ENCODE data around the gene ASAP3. TPM values are rescaled to one million over a fixed set of nuclear protein-coding genes. Genes with fewer than 3 reads are reported as not detected.
A peak's percentile ranks its signal among the peaks of the same experiment; 100 is the strongest.

The ASAP3 gene
- total RNA-seq, 2 experiments from 2014 or later: 0.81 to 1.2 TPM

- ATAC-seq (ENCODE audit: poor library complexity) (peak; percentile 76), DNase-seq (peak in 13 of 14 experiments; percentile 14 to 80 (median 55))
- TF ChIP-seq, protein P1, sequence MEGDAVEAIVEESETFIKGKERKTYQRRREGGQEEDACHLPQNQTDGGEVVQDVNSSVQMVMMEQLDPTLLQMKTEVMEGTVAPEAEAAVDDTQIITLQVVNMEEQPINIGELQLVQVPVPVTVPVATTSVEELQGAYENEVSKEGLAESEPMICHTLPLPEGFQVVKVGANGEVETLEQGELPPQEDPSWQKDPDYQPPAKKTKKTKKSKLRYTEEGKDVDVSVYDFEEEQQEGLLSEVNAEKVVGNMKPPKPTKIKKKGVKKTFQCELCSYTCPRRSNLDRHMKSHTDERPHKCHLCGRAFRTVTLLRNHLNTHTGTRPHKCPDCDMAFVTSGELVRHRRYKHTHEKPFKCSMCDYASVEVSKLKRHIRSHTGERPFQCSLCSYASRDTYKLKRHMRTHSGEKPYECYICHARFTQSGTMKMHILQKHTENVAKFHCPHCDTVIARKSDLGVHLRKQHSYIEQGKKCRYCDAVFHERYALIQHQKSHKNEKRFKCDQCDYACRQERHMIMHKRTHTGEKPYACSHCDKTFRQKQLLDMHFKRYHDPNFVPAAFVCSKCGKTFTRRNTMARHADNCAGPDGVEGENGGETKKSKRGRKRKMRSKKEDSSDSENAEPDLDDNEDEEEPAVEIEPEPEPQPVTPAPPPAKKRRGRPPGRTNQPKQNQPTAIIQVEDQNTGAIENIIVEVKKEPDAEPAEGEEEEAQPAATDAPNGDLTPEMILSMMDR (IDR thresholded peaks at IDR 0.05): no peak
- peaks cover 37% of the 10 kb centered on the region for H3K4me1 ChIP-seq (ENCODE audit: insufficient read depth, low read length)
- H3K4me3 ChIP-seq (ENCODE audit: low read length): peak overlapping the region; percentile 19
- peaks cover 2% of the 10 kb centered on the region for H3K36me3 Mint-ChIP-seq (ENCODE audit: low read depth)
- peaks cover 0 to 4% of the 10 kb centered on the region in 2 experiments for H3K9me3 ChIP-seq (ENCODE audit: control insufficient read depth in 1 of 2, insufficient read depth in 1 of 2, low read length in 2 of 2)
- H3K9me3 Mint-ChIP-seq: no peaks in the 10 kb centered on the region
- peak overlapping the region; percentile 78 for H3K27ac Mint-ChIP-seq
- H3K4me1 Mint-ChIP-seq (ENCODE audit: low read depth): peaks cover 30% of the 10 kb centered on the region
- H3K27ac ChIP-seq (ENCODE audit: low read depth in 1 of 2, low read length in 2 of 2): peak overlapping the region; percentile 10 to 16
- intact Hi-C loops (cut with DNase I, micrococcal nuclease): loop anchor here (5.0 to 10.0 kb wide), 2 partner anchors 62 to 110 kb away; partner anchors contain the start of genes ASAP3 (in 1 of the 2) and E2F2 (in 1 of the 2)
- H3K27me3 Mint-ChIP-seq: no peaks in the 10 kb centered on the region
- H3K27me3 ChIP-seq (ENCODE audit: control insufficient read depth in 1 of 2, insufficient read depth in 2 of 2, low read length in 2 of 2): peaks cover 0 to 7% of the 10 kb centered on the region in 2 experiments
- ChIA-PET POLR2A (interaction anchor here (0.6 to 5.4 kb wide), 15 partner anchors 11 to 215 kb away, joined by 3 to 33 read pairs (median 5); partner anchors contain the start of genes ASAP3 and HNRNPR), CTCF (interaction anchor here (1.0 to 1.5 kb wide), 2 partner anchors 21 to 75 kb away, joined by 3 to 5 read pairs; no protein-coding TSS in a partner anchor)
- H3K4me3 Mint-ChIP-seq: peak overlapping the region; percentile 86
- peaks cover 1% of the 10 kb centered on the region for H3K36me3 ChIP-seq (ENCODE audit: insufficient read depth, low read length)
Measured at GRCh38 chr1:23422241-23422877, 61.6 kb downstream of the ASAP3 start.

GRCh38 chr1:23421753-23422240 lies 62.2 kb downstream of the ASAP3 start:
- H3K36me3 ChIP-seq (ENCODE audit: insufficient read depth, low read length): peaks cover 7% of the 10 kb centered on the region
- H3K27me3 Mint-ChIP-seq: no peaks in the 10 kb centered on the region
- H3K9me3 ChIP-seq (ENCODE audit: control insufficient read depth in 1 of 2, insufficient read depth in 1 of 2, low read length in 2 of 2): peaks cover 0 to 4% of the 10 kb centered on the region in 2 experiments
- H3K4me1 ChIP-seq (ENCODE audit: insufficient read depth, low read length): peaks cover 37% of the 10 kb centered on the region
- ChIA-PET POLR2A (interaction anchor here (0.9 to 5.4 kb wide), 13 partner anchors 12 to 215 kb away, joined by 3 to 33 read pairs (median 5); partner anchors contain the start of genes ASAP3 and HNRNPR), CTCF (interaction anchor here (1.0 to 1.5 kb wide), 2 partner anchors 21 to 75 kb away, joined by 3 to 5 read pairs; no protein-coding TSS in a partner anchor)
- H3K36me3 Mint-ChIP-seq (ENCODE audit: low read depth): peaks cover 8% of the 10 kb centered on the region
- ATAC-seq (ENCODE audit: poor library complexity) (peak; percentile 8), DNase-seq (no peak)
- peak overlapping the region; percentile 86 for H3K4me3 Mint-ChIP-seq
- peaks cover 30% of the 10 kb centered on the region for H3K4me1 Mint-ChIP-seq (ENCODE audit: low read depth)
- no peak overlapping the region for H3K4me3 ChIP-seq (ENCODE audit: low read length)
- peak overlapping the region in 1 of 2 donors; percentile 10 for H3K27ac ChIP-seq (ENCODE audit: low read depth in 1 of 2, low read length in 2 of 2)
- intact Hi-C loops (cut with DNase I, micrococcal nuclease): loop anchor here (5.0 to 10.0 kb wide), 2 partner anchors 63 to 111 kb away; partner anchors contain the start of genes ASAP3 (in 1 of the 2) and E2F2 (in 1 of the 2)
- H3K27ac Mint-ChIP-seq: peak overlapping the region; percentile 78
- H3K27me3 ChIP-seq (ENCODE audit: control insufficient read depth in 1 of 2, insufficient read depth in 2 of 2, low read length in 2 of 2): peaks cover 0 to 7% of the 10 kb centered on the region in 2 experiments
- no peaks in the 10 kb centered on the region for H3K9me3 Mint-ChIP-seq
- TF ChIP-seq, protein P1 (IDR thresholded peaks at IDR 0.05): no peak

DNA sequence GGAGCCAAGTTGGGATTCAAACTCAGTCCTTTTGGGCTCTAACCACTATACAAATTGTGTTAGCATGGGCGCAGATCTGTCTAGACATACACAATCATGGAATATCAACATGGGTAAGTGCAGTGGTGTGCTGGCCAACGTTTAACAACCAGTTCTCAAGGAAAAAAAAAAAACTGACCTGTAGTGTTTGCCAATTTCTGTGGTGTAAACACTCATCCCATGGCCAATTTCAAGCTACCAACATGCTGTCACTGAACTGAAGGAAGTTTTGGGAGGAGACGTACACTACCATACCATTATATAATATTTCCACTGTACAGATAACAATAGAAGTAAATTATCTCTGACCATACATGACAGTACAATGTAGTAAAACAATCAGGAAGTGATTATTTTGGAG lies 62.6 kb downstream of the ASAP3 start:
- peak overlapping the region; percentile 48 for H3K4me3 Mint-ChIP-seq
- no peaks in the 10 kb centered on the region for H3K9me3 Mint-ChIP-seq
- Histone ChIP-seq H3K27ac (ENCODE audit: low read depth in 1 of 2, low read length in 2 of 2) (no peak overlapping the region), H3K36me3 (ENCODE audit: insufficient read depth, low read length) (peaks cover 7% of the 10 kb centered on the region), H3K27me3 (ENCODE audit: control insufficient read depth in 1 of 2, insufficient read depth in 2 of 2, low read length in 2 of 2) (peaks cover 0 to 7% of the 10 kb centered on the region in 2 experiments), H3K4me3 (ENCODE audit: low read length) (no peak overlapping the region), H3K9me3 (ENCODE audit: control insufficient read depth in 1 of 2, insufficient read depth in 1 of 2, low read length in 2 of 2) (peaks cover 0 to 4% of the 10 kb centered on the region in 2 experiments), H3K4me1 (ENCODE audit: insufficient read depth, low read length) (peaks cover 37% of the 10 kb centered on the region)
- no peaks in the 10 kb centered on the region for H3K27me3 Mint-ChIP-seq
- peaks cover 12% of the 10 kb centered on the region for H3K36me3 Mint-ChIP-seq (ENCODE audit: low read depth)
- DNase-seq (no peak), ATAC-seq (ENCODE audit: poor library complexity) (no peak)
- TF ChIP-seq, protein P1 (IDR thresholded peaks at IDR 0.05): no peak
- POLR2A ChIA-PET: interaction anchor here (1.5 to 5.4 kb wide), 4 partner anchors 14 to 107 kb away, joined by 4 to 33 read pairs (median 8); partner anchors contain the start of genes ASAP3 and HNRNPR
- peaks cover 30% of the 10 kb centered on the region for H3K4me1 Mint-ChIP-seq (ENCODE audit: low read depth)
- intact Hi-C loops (cut with DNase I, micrococcal nuclease): loop anchor here (5.0 to 10.0 kb wide), 2 partner anchors 63 to 111 kb away; partner anchors contain the start of genes ASAP3 (in 1 of the 2) and E2F2 (in 1 of the 2)
- CTCF ChIA-PET: interaction anchor here (1.0 kb wide), 1 partner anchor 20 kb away, joined by 3 read pairs; no protein-coding TSS in a partner anchor
- no peak overlapping the region for H3K27ac Mint-ChIP-seq

All from CD4-positive, alpha-beta T cell (primary cell).